Stimulated activated naive CD8-positive, alpha-beta T cell treated with anti-CD3 and anti-CD28 coated beads, Interleukin-15, amount 100 ng/mL, for 72 hours (primary cell): Measurements from ENCODE around the gene ARHGAP42.

Experiments used
- ATAC-seq: fragments of 150-1000 bp; cut with Tn5 transposase; 2 replicates; pipeline ENCODE4 v1.10.0; 2021; ENCODE audit warnings: mild to moderate bottlenecking, moderate library complexity
- DNase-seq, 2 donors: peaks; one replicate each; pipeline ENCODE4 v3.0.0; 2021 to 2022
- H3K27ac Mint-ChIP-seq, 2 donors: one replicate each; pipeline ENCODE4 v1.8.0; 2022; ENCODE audit warnings: mild to moderate bottlenecking in 2 of 2, mixed read lengths in 2 of 2, moderate library complexity in 2 of 2
- H3K27me3 Mint-ChIP-seq: one replicate; pipeline ENCODE4 v1.8.0; 2022; ENCODE audit warnings: mixed read lengths
- H3K4me1 Mint-ChIP-seq: one replicate; pipeline ENCODE4 v1.8.0; 2022; ENCODE audit warnings: mild to moderate bottlenecking, mixed read lengths
- H3K4me3 Mint-ChIP-seq, 2 donors: one replicate each; pipeline ENCODE4 v1.8.0; 2022; ENCODE audit warnings: mild to moderate bottlenecking in 2 of 2, mixed read lengths in 2 of 2, moderate library complexity in 1 of 2
- H3K9me3 Mint-ChIP-seq, 2 donors: one replicate each; pipeline ENCODE4 v1.8.0; 2022; ENCODE audit warnings: mixed read lengths in 2 of 2

ARHGAP42 gene

GRCh38 chr11:100753571-100753970, 66.5 kb downstream of the ARHGAP42 start:
- Mint-ChIP-seq H3K4me1 (no peaks in the 10 kb centered on the region), H3K27me3 (no peaks in the 10 kb centered on the region), H3K27ac (no peak overlapping the region)

GRCh38 chr11:100756559-100756958, 69.5 kb downstream of the ARHGAP42 start:
- H3K4me1 Mint-ChIP-seq, result no peaks in the 10 kb centered on the region
- no peak overlapping the region for H3K4me3 Mint-ChIP-seq
- ATAC-seq (no peak), DNase-seq (no peak)
- no peaks in the 10 kb centered on the region for H3K27me3 Mint-ChIP-seq
- no peak overlapping the region for H3K27ac Mint-ChIP-seq
- peaks cover 0 to 7% of the 10 kb centered on the region in 2 donors for H3K9me3 Mint-ChIP-seq

More at GRCh38 chr11:100753571-100753970, 66.5 kb downstream of the ARHGAP42 start:
- no peak for DNase-seq
- H3K9me3 Mint-ChIP-seq, result peaks cover 16 to 29% of the 10 kb centered on the region in 2 donors
- H3K4me3 Mint-ChIP-seq, result no peak overlapping the region
- ATAC-seq, result no peak

- no peaks in the 10 kb centered on the region for H3K4me1 Mint-ChIP-seq
- DNase-seq (no peak), ATAC-seq (no peak)
- no peak overlapping the region for H3K4me3 Mint-ChIP-seq
- H3K27me3 Mint-ChIP-seq, result no peaks in the 10 kb centered on the region
- H3K9me3 Mint-ChIP-seq, result peaks cover 0 to 3% of the 10 kb centered on the region in 2 donors
- no peak overlapping the region for H3K27ac Mint-ChIP-seq
Observed at GRCh38 chr11:100757646-100758045, 70.6 kb downstream of the ARHGAP42 start.

GRCh38 chr11:100759106-100759505, 72.0 kb downstream of the ARHGAP42 start:
- Mint-ChIP-seq H3K9me3 (no peaks in the 10 kb centered on the region), H3K27me3 (no peaks in the 10 kb centered on the region), H3K4me3 (no peak overlapping the region), H3K27ac (no peak overlapping the region), H3K4me1 (no peaks in the 10 kb centered on the region)
- ATAC-seq (no peak), DNase-seq (no peak)

GRCh38 chr11:100759856-100760255, 72.8 kb downstream of the ARHGAP42 start:
- Mint-ChIP-seq H3K4me1 (no peaks in the 10 kb centered on the region), H3K27ac (no peak overlapping the region), H3K27me3 (no peaks in the 10 kb centered on the region), H3K4me3 (no peak overlapping the region), H3K9me3 (no peaks in the 10 kb centered on the region)
- no peak for DNase-seq
- no peak for ATAC-seq

- Mint-ChIP-seq H3K27ac (no peak overlapping the region), H3K9me3 (no peaks in the 10 kb centered on the region), H3K4me1 (no peaks in the 10 kb centered on the region), H3K27me3 (no peaks in the 10 kb centered on the region), H3K4me3 (no peak overlapping the region)
- no peak for DNase-seq
- ATAC-seq, result no peak
Observed at GRCh38 chr11:100760744-100761143, 73.7 kb downstream of the ARHGAP42 start.

GRCh38 chr11:100761841-100762240, 74.8 kb downstream of the ARHGAP42 start:
- DNase-seq, result no peak
- Mint-ChIP-seq H3K9me3 (no peaks in the 10 kb centered on the region), H3K27me3 (no peaks in the 10 kb centered on the region), H3K4me1 (no peaks in the 10 kb centered on the region), H3K4me3 (no peak overlapping the region), H3K27ac (no peak overlapping the region)
- ATAC-seq, result no peak

- H3K4me3 Mint-ChIP-seq, result no peak overlapping the region
- ATAC-seq (no peak), DNase-seq (no peak)
- H3K27me3 Mint-ChIP-seq, result no peaks in the 10 kb centered on the region
- H3K4me1 Mint-ChIP-seq, result no peaks in the 10 kb centered on the region
- no peaks in the 10 kb centered on the region for H3K9me3 Mint-ChIP-seq
- no peak overlapping the region for H3K27ac Mint-ChIP-seq
Observed at GRCh38 chr11:100766764-100767163, 79.7 kb downstream of the ARHGAP42 start.

- DNase-seq (no peak), ATAC-seq (no peak)
- H3K27ac Mint-ChIP-seq, result no peak overlapping the region
- no peaks in the 10 kb centered on the region for H3K27me3 Mint-ChIP-seq
- H3K4me1 Mint-ChIP-seq, result no peaks in the 10 kb centered on the region
- H3K4me3 Mint-ChIP-seq, result no peak overlapping the region
- H3K9me3 Mint-ChIP-seq, result peaks cover 0 to 1% of the 10 kb centered on the region in 2 donors
Observed at GRCh38 chr11:100769165-100769564, 82.1 kb downstream of the ARHGAP42 start.

- no peaks in the 10 kb centered on the region for H3K27me3 Mint-ChIP-seq
- H3K4me3 Mint-ChIP-seq, result no peak overlapping the region
- no peaks in the 10 kb centered on the region for H3K4me1 Mint-ChIP-seq
- ATAC-seq, result no peak
- DNase-seq, result no peak
- H3K27ac Mint-ChIP-seq, result no peak overlapping the region
- peaks cover 0 to 6% of the 10 kb centered on the region in 2 donors for H3K9me3 Mint-ChIP-seq
Observed at GRCh38 chr11:100769617-100770016, 82.5 kb downstream of the ARHGAP42 start.

- no peaks in the 10 kb centered on the region for H3K27me3 Mint-ChIP-seq
- H3K27ac Mint-ChIP-seq, result no peak overlapping the region
- H3K9me3 Mint-ChIP-seq, result peaks cover 0 to 8% of the 10 kb centered on the region in 2 donors
- ATAC-seq (no peak), DNase-seq (no peak)
- no peak overlapping the region for H3K4me3 Mint-ChIP-seq
- H3K4me1 Mint-ChIP-seq, result no peaks in the 10 kb centered on the region
Observed at GRCh38 chr11:100774132-100774531, 87.0 kb downstream of the ARHGAP42 start.

GRCh38 chr11:100774859-100775258, 87.8 kb downstream of the ARHGAP42 start:
- no peaks in the 10 kb centered on the region for H3K27me3 Mint-ChIP-seq
- no peak for ATAC-seq
- no peak overlapping the region for H3K4me3 Mint-ChIP-seq
- no peaks in the 10 kb centered on the region for H3K4me1 Mint-ChIP-seq
- H3K27ac Mint-ChIP-seq, result peak overlapping the region in 1 of 2 donors; percentile 37
- DNase-seq, result no peak
- peaks cover 0 to 8% of the 10 kb centered on the region in 2 donors for H3K9me3 Mint-ChIP-seq

- no peaks in the 10 kb centered on the region for H3K4me1 Mint-ChIP-seq
Observed at GRCh38 chr11:100776212-100776896, 89.3 kb downstream of the ARHGAP42 start.

GRCh38 chr11:100777103-100777502, 90.0 kb downstream of the ARHGAP42 start:
- H3K9me3 Mint-ChIP-seq, result peaks cover 0 to 8% of the 10 kb centered on the region in 2 donors
- no peaks in the 10 kb centered on the region for H3K27me3 Mint-ChIP-seq
- no peak for DNase-seq
- ATAC-seq, result no peak
- no peak overlapping the region for H3K4me3 Mint-ChIP-seq
- H3K27ac Mint-ChIP-seq, result no peak overlapping the region
- H3K4me1 Mint-ChIP-seq, result no peaks in the 10 kb centered on the region

More at GRCh38 chr11:100776212-100776896, 89.3 kb downstream of the ARHGAP42 start:
- Mint-ChIP-seq H3K27me3 (no peaks in the 10 kb centered on the region), H3K9me3 (peaks cover 0 to 8% of the 10 kb centered on the region in 2 donors), H3K27ac (no peak overlapping the region), H3K4me3 (no peak overlapping the region)
- ATAC-seq, result no peak
- no peak for DNase-seq

- peaks cover 0 to 8% of the 10 kb centered on the region in 2 donors for H3K9me3 Mint-ChIP-seq
- ATAC-seq (no peak), DNase-seq (no peak)
- no peaks in the 10 kb centered on the region for H3K4me1 Mint-ChIP-seq
- H3K27ac Mint-ChIP-seq, result no peak overlapping the region
- H3K27me3 Mint-ChIP-seq, result no peaks in the 10 kb centered on the region
- no peak overlapping the region for H3K4me3 Mint-ChIP-seq
Observed at GRCh38 chr11:100777736-100778135, 90.6 kb downstream of the ARHGAP42 start.

- ATAC-seq (no peak), DNase-seq (no peak)
- H3K27ac Mint-ChIP-seq, result no peak overlapping the region
- H3K27me3 Mint-ChIP-seq, result no peaks in the 10 kb centered on the region
- no peaks in the 10 kb centered on the region for H3K4me1 Mint-ChIP-seq
- no peak overlapping the region for H3K4me3 Mint-ChIP-seq
- H3K9me3 Mint-ChIP-seq, result peaks cover 0 to 8% of the 10 kb centered on the region in 2 donors
Observed at GRCh38 chr11:100778166-100778785, 91.2 kb downstream of the ARHGAP42 start.
